Astrocyte (in vitro differentiated cells and primary cell): ENCODE data around the gene TMPRSS13. TPM values are rescaled to one million over a fixed set of nuclear protein-coding genes. Genes with fewer than 3 reads are reported as not detected.

Source experiments
- DNase-seq: peaks from one replicate; pipeline ENCODE4 v3.0.0-alpha.2; 2010; ENCODE audit warnings: low read depth
- FAIRE-seq: peaks from 2 replicates; lab custom pipeline; 2011; peaks lifted over from hg19 to GRCh38; lab: Jason Lieb, UNC
- H2AFZ ChIP-seq: 2 replicates; pipeline ENCODE4 v1.6.0; 2012; ENCODE audit warnings: low read depth, low read length, inconsistent platforms
- H3K27ac ChIP-seq: 2 replicates; pipeline ENCODE4 v1.5.1; 2011; ENCODE audit warnings: low read depth, low read length, inconsistent platforms
- H3K27me3 ChIP-seq: 2 replicates; pipeline ENCODE4 v1.6.0; 2011; ENCODE audit warnings: low read length, inconsistent platforms; ENCODE audit not compliant: insufficient read depth
- H3K36me3 ChIP-seq: 2 replicates; pipeline ENCODE4 v1.5.1; 2011; ENCODE audit warnings: low read length, inconsistent platforms; ENCODE audit not compliant: insufficient read depth
- H3K4me1 ChIP-seq: 2 replicates; pipeline ENCODE4 v1.5.1; 2011; ENCODE audit warnings: low read length, inconsistent platforms; ENCODE audit not compliant: insufficient read depth
- H3K4me2 ChIP-seq: 2 replicates; pipeline ENCODE4 v1.6.0; 2012; ENCODE audit warnings: low read length, inconsistent platforms
- H3K4me3 ChIP-seq: 2 replicates; pipeline ENCODE4 v1.5.1; 2011; ENCODE audit warnings: low read depth, mild to moderate bottlenecking, low read length, inconsistent platforms; ENCODE audit not compliant: insufficient read depth
- H3K79me2 ChIP-seq: 2 replicates; pipeline ENCODE4 v1.6.0; 2012; ENCODE audit warnings: mild to moderate bottlenecking, low read length, inconsistent platforms; ENCODE audit not compliant: insufficient read depth
- H3K9ac ChIP-seq: 2 replicates; pipeline ENCODE4 v1.6.0; 2012; ENCODE audit warnings: mild to moderate bottlenecking, low read length, inconsistent platforms
- H3K9me3 ChIP-seq: 2 replicates; pipeline ENCODE4 v1.5.1; 2012; ENCODE audit warnings: low read depth, mild to moderate bottlenecking, low read length, inconsistent platforms; ENCODE audit not compliant: insufficient read depth
- H4K20me1 ChIP-seq: 2 replicates; pipeline ENCODE4 v1.6.0; 2012; ENCODE audit warnings: low read length, inconsistent platforms; ENCODE audit not compliant: insufficient read depth
- H3K27ac Mint-ChIP-seq: one replicate; pipeline ENCODE4 v1.8.0; 2021; ENCODE audit warnings: mild to moderate bottlenecking, mixed read lengths; ENCODE audit not compliant: unreplicated experiment
- H3K27me3 Mint-ChIP-seq: one replicate; pipeline ENCODE4 v1.8.0; 2021; ENCODE audit warnings: low read depth, mixed read lengths; ENCODE audit not compliant: unreplicated experiment
- H3K36me3 Mint-ChIP-seq: one replicate; pipeline ENCODE4 v1.8.0; 2021; ENCODE audit warnings: low read depth, mixed read lengths; ENCODE audit not compliant: unreplicated experiment
- H3K4me1 Mint-ChIP-seq: one replicate; pipeline ENCODE4 v1.8.0; 2021; ENCODE audit warnings: low read depth, mixed read lengths; ENCODE audit not compliant: unreplicated experiment
- H3K4me3 Mint-ChIP-seq: one replicate; pipeline ENCODE4 v1.8.0; 2021; ENCODE audit warnings: mild to moderate bottlenecking, moderate library complexity, mixed read lengths; ENCODE audit not compliant: unreplicated experiment
- H3K9me3 Mint-ChIP-seq: one replicate; pipeline ENCODE4 v1.8.0; 2021; ENCODE audit warnings: mild to moderate bottlenecking, mixed read lengths; ENCODE audit not compliant: unreplicated experiment
- CTCF ChIP-seq: IDR thresholded peaks from 2 replicates; pipeline ENCODE4 v1.5.1; 2011; ENCODE audit warnings: low read depth, mild to moderate bottlenecking, inconsistent platforms, low read length, moderate library complexity; ENCODE audit not compliant: insufficient read depth
- EZH2 ChIP-seq: IDR thresholded peaks from 2 replicates; pipeline ENCODE4 v1.6.1; 2012; ENCODE audit warnings: mild to moderate bottlenecking, low read length, inconsistent platforms; ENCODE audit not compliant: insufficient read depth
- total RNA-seq: library from RNA; stranded (reverse); gene quantifications from 2 replicates; pipeline ENCODE4 v1.2.1, GENCODE V29; 2021

Gene TMPRSS13
- total RNA-seq, 1 donor from 2014 or later: 0.66 TPM

GRCh38 chr11:117912497-117912896 is 16.7 kb downstream of the TMPRSS13 start:
- H3K27ac Mint-ChIP-seq: no peak overlapping the region
- Histone ChIP-seq H3K79me2 (no peaks in the 10 kb centered on the region), H3K27ac (no peak overlapping the region), H2AFZ (no peak overlapping the region), H4K20me1 (no peaks in the 10 kb centered on the region), H3K27me3 (peaks cover 19% of the 10 kb centered on the region), H3K36me3 (no peaks in the 10 kb centered on the region), H3K9ac (no peak overlapping the region), H3K4me2 (no peak overlapping the region), H3K9me3 (no peaks in the 10 kb centered on the region), H3K4me3 (no peak overlapping the region), H3K4me1 (peaks cover 2% of the 10 kb centered on the region)
- H3K36me3 Mint-ChIP-seq: no peaks in the 10 kb centered on the region
- TF ChIP-seq CTCF (no peak), EZH2 (no peak)
- FAIRE-seq (no peak), DNase-seq (no peak)
- no peak overlapping the region for H3K4me3 Mint-ChIP-seq
- peaks cover 62% of the 10 kb centered on the region for H3K27me3 Mint-ChIP-seq
- peaks cover 2% of the 10 kb centered on the region for H3K4me1 Mint-ChIP-seq
- H3K9me3 Mint-ChIP-seq: no peaks in the 10 kb centered on the region

GRCh38 chr11:117911694-117912093 is 17.5 kb downstream of the TMPRSS13 start:
- TF ChIP-seq CTCF: no peak
- Mint-ChIP-seq H3K27ac (no peak overlapping the region), H3K4me3 (no peak overlapping the region), H3K27me3 (peaks cover 55% of the 10 kb centered on the region), H3K9me3 (no peaks in the 10 kb centered on the region), H3K4me1 (peaks cover 5% of the 10 kb centered on the region), H3K36me3 (no peaks in the 10 kb centered on the region)
- H3K27ac ChIP-seq: no peak overlapping the region
- H3K4me1 ChIP-seq: peaks cover 8% of the 10 kb centered on the region
- DNase-seq (no peak), FAIRE-seq (no peak)
- H3K9ac ChIP-seq: no peak overlapping the region
- H3K4me2 ChIP-seq: no peak overlapping the region
- H3K4me3 ChIP-seq: no peak overlapping the region
- H3K79me2 ChIP-seq: no peaks in the 10 kb centered on the region
- H2AFZ ChIP-seq: no peak overlapping the region
- H3K9me3 ChIP-seq: no peaks in the 10 kb centered on the region
- no peaks in the 10 kb centered on the region for H3K36me3 ChIP-seq
- peaks cover 19% of the 10 kb centered on the region for H3K27me3 ChIP-seq
- H4K20me1 ChIP-seq: no peaks in the 10 kb centered on the region

- Histone ChIP-seq H3K79me2 (no peaks in the 10 kb centered on the region), H4K20me1 (no peaks in the 10 kb centered on the region), H3K9me3 (no peaks in the 10 kb centered on the region), H3K36me3 (no peaks in the 10 kb centered on the region), H3K27me3 (peaks cover 15% of the 10 kb centered on the region), H3K4me3 (no peak overlapping the region), H3K27ac (no peak overlapping the region), H3K4me1 (peaks cover 8% of the 10 kb centered on the region), H2AFZ (no peak overlapping the region), H3K9ac (no peak overlapping the region), H3K4me2 (no peak overlapping the region)
- Mint-ChIP-seq H3K27me3 (peaks cover 49% of the 10 kb centered on the region), H3K27ac (no peak overlapping the region), H3K4me3 (no peak overlapping the region), H3K36me3 (no peaks in the 10 kb centered on the region), H3K9me3 (no peaks in the 10 kb centered on the region), H3K4me1 (peaks cover 9% of the 10 kb centered on the region)
- TF ChIP-seq CTCF (no peak), EZH2 (no peak)
- no peak for DNase-seq
- FAIRE-seq: no peak
Observed at GRCh38 chr11:117910941-117911655, 18.1 kb downstream of the TMPRSS13 start.
